Esophagus muscularis mucosa (tissue), 4 donors: ENCODE data around the gene RER1.

Source experiments
- CTCF ChIP-seq, 3 experiments: fragments of 200-600 bp in 2 of 3; fragments of 450-650 bp in 1 of 3; sonication (generic) in 2 of 3; IDR thresholded peaks; one replicate each; pipeline ENCODE4 v1.5.1; 2017 to 2019; ENCODE audit warnings: antibody characterized with exemption in 3 of 3, mild to moderate bottlenecking in 2 of 3, moderate library complexity in 1 of 3
- EP300 ChIP-seq: sonication (generic); formaldehyde crosslinking; IDR thresholded peaks from one replicate; pipeline ENCODE4 v1.6.1; 2017; ENCODE audit warnings: antibody characterized with exemption
- POLR2A ChIP-seq: fragments of 450-650 bp; IDR thresholded peaks from one replicate; pipeline ENCODE4 v1.6.1; 2017; ENCODE audit warnings: antibody characterized with exemption, moderate library complexity, mild to moderate bottlenecking, low read depth
- POLR2AphosphoS5 ChIP-seq, 2 donors: sonication (generic); formaldehyde crosslinking; IDR thresholded peaks; one replicate each; pipeline ENCODE4 v1.6.1; 2017; ENCODE audit warnings: antibody characterized with exemption in 2 of 2

GRCh38 chr1:2406451-2407041 is 14.9 kb downstream of the RER1 start:
- no peak for TF ChIP-seq CTCF (IDR thresholded peaks at IDR 0.05)
- no peak for TF ChIP-seq POLR2A
- TF ChIP-seq EP300: no peak
- no peak for TF ChIP-seq POLR2AphosphoS5 (IDR thresholded peaks at IDR 0.05)
